ENCODE measurements around the gene PEX19.

GRCh38 chr1:160245434-160245833 is 39.5 kb downstream of the PEX19 start:
- TF ChIP-seq CTCF (IDR thresholded peaks at IDR 0.05) (no peak), POLR2A (IDR thresholded peaks at IDR 0.05) (no peak)
